Endothelial cell of umbilical vein (primary cell): ENCODE measurements around the gene ARGLU1. TPM values are rescaled to one million over a fixed set of nuclear protein-coding genes. Genes with fewer than 3 reads are reported as not detected.

Experiments used
- BruUV-seq: library from RNA; stranded (reverse); fragments of 400-500 nt; replicated peaks from 2 replicates; lab custom pipeline; 2021; lab: Mats Ljungman, UMichigan
- CTCF ChIA-PET: fragments of 300-600, 350-600 bp; sonication (Branson Sonifier 250); formaldehyde crosslinking; loops from one replicate; lab custom pipeline; 2021; ENCODE audit warnings: antibody characterized with exemption, inconsistent platforms; lab: Charles Lee
- POLR2A ChIA-PET: fragments of 300-600, 350-600 bp; sonication (Branson Sonifier 250); formaldehyde crosslinking; loops from one replicate; lab custom pipeline; 2021; ENCODE audit warnings: antibody characterized with exemption, inconsistent platforms; lab: Charles Lee
- DNase-seq: peaks from one replicate; pipeline ENCODE4 v3.0.0-alpha.2; 2011; ENCODE audit warnings: low read depth, low spot score
- FAIRE-seq: peaks from 2 replicates; lab custom pipeline; 2011; peaks lifted over from hg19 to GRCh38; lab: Jason Lieb, UNC
- H2AFZ ChIP-seq: 2 replicates; pipeline ENCODE4 v1.6.0; 2012; ENCODE audit warnings: low read depth, low read length, control low read depth, inconsistent platforms
- H3K27ac ChIP-seq: 2 replicates; pipeline ENCODE4 v1.5.1; 2011; ENCODE audit warnings: low read depth, mild to moderate bottlenecking, control low read depth, low read length, moderate library complexity; ENCODE audit not compliant: insufficient read depth
- H3K27me3 ChIP-seq, 2 experiments: 2 replicates each; pipeline versions ENCODE4 v1.6.0 to v1.6.1; 2011; ENCODE audit warnings: low read length in 2 of 2, mixed read lengths in 1 of 2; ENCODE audit not compliant: control insufficient read depth in 2 of 2, insufficient read depth in 2 of 2
- H3K36me3 ChIP-seq, 2 experiments: 2 replicates in 1 of 2; 3 replicates in 1 of 2; pipeline ENCODE4 v1.5.1; 2011; ENCODE audit warnings: low read length in 2 of 2, mild to moderate bottlenecking in 1 of 2, moderate library complexity in 1 of 2; ENCODE audit not compliant: control insufficient read depth in 2 of 2, insufficient read depth in 2 of 2; ENCODE audit errors: extremely low read depth in 1 of 2
- H3K4me1 ChIP-seq: 3 replicates; pipeline ENCODE4 v1.5.1; 2011; ENCODE audit warnings: mild to moderate bottlenecking, low read length; ENCODE audit not compliant: control insufficient read depth, insufficient read depth; ENCODE audit errors: extremely low read depth
- H3K4me2 ChIP-seq: 2 replicates; pipeline ENCODE4 v1.6.1; 2011; ENCODE audit warnings: low read length, control low read depth, mixed read lengths; ENCODE audit not compliant: insufficient read depth
- H3K4me3 ChIP-seq, 3 experiments: fragments of 200-600 bp in 1 of 3; sonication (generic), shearing (Covaris generic) in 1 of 3; replicated peaks in 1 of 3; 2 replicates each; pipeline ENCODE4 v1.5.1; 2011 to 2016; ENCODE audit warnings: control low read depth in 3 of 3, low read length in 3 of 3, mild to moderate bottlenecking in 2 of 3, inconsistent platforms in 1 of 3, low read depth in 1 of 3, moderate library complexity in 1 of 3; ENCODE audit not compliant: insufficient read depth in 1 of 3
- H3K79me2 ChIP-seq: 2 replicates; pipeline ENCODE4 v1.6.0; 2012; ENCODE audit warnings: low read length, inconsistent platforms; ENCODE audit not compliant: control insufficient read depth, insufficient read depth
- H3K9ac ChIP-seq: replicated peaks from 2 replicates; pipeline ENCODE3; 2011; ENCODE audit warnings: low read length, control low read depth; ENCODE audit not compliant: insufficient read depth; ENCODE audit errors: extremely low read depth
- H3K9me1 ChIP-seq: replicated peaks from 3 replicates; pipeline ENCODE4 v1.6.0; 2011; ENCODE audit warnings: mild to moderate bottlenecking, low read length; ENCODE audit not compliant: control insufficient read depth, insufficient read depth; ENCODE audit errors: extremely low read depth
- H3K9me3 ChIP-seq: replicated peaks from 2 replicates; pipeline ENCODE4 v1.5.1; 2012; ENCODE audit warnings: low read length, inconsistent platforms; ENCODE audit not compliant: control insufficient read depth, insufficient read depth
- H4K20me1 ChIP-seq: replicated peaks from 2 replicates; pipeline ENCODE3; 2011; ENCODE audit warnings: mild to moderate bottlenecking, low read length; ENCODE audit not compliant: control insufficient read depth, insufficient read depth; ENCODE audit errors: extremely low read depth
- EZH2 ChIP-seq: IDR thresholded peaks from 2 replicates; pipeline ENCODE4 v1.6.1; 2012; ENCODE audit warnings: borderline replicate concordance, low read depth, mild to moderate bottlenecking, moderate library complexity, low read length, inconsistent platforms; ENCODE audit not compliant: severe bottlenecking
- FOS ChIP-seq: IDR thresholded peaks from 2 replicates; pipeline ENCODE4 v1.6.1; 2011; ENCODE audit warnings: mild to moderate bottlenecking, low read length, moderate library complexity, borderline replicate concordance; ENCODE audit not compliant: insufficient read depth
- GATA2 ChIP-seq: IDR thresholded peaks from 2 replicates; pipeline ENCODE4 v1.7.0; 2011; ENCODE audit warnings: low read depth, mild to moderate bottlenecking, moderate library complexity, mixed read lengths, low read length; ENCODE audit not compliant: insufficient read length, insufficient read depth
- JUN ChIP-seq: IDR thresholded peaks from 2 replicates; pipeline ENCODE4 v1.6.1; 2011; ENCODE audit warnings: borderline replicate concordance, low read depth; ENCODE audit not compliant: insufficient read length, insufficient read depth
- MYC ChIP-seq: IDR thresholded peaks from one replicate; pipeline ENCODE4 v1.6.1; 2011; ENCODE audit warnings: mild to moderate bottlenecking, low read depth, low read length
- POLR2A ChIP-seq: IDR thresholded peaks from 2 replicates; pipeline ENCODE4 v1.6.1; 2012; ENCODE audit warnings: low read depth, mild to moderate bottlenecking, control low read depth, low read length
- POLR2AphosphoS5 ChIP-seq: IDR thresholded peaks from 2 replicates; pipeline ENCODE4 v1.6.1; 2012; ENCODE audit warnings: low read depth, mild to moderate bottlenecking, control low read depth, low read length, moderate library complexity; ENCODE audit not compliant: insufficient read depth
- dilution Hi-C: fragments of 300-500 bp; cut with MboI; formaldehyde crosslinking; loops from one replicate; pipeline ENCODE4 v1.15.0; 2019; ENCODE audit warnings: low sequenced_read_pairs; ENCODE audit not compliant: extremely low pct_ligation_motif_present
- intact Hi-C: fragments of 100-400 bp; cut with micrococcal nuclease; formaldehyde crosslinking; loops from one replicate; pipeline ENCODE4 v1.10.0; 2022
- polyA plus RNA-seq, 4 experiments: library from polyadenylated mRNA; depleted of rRNA in 3 of 4; stranded (reverse) in 3 of 4; unstranded in 1 of 4; fragments of >200 nt; gene quantifications; 2 replicates each; pipeline versions ENCODE4 v1.2.1 to v1.2.3, GENCODE V29; 2011 to 2012; ENCODE audit warnings: missing spikeins in 1 of 4
- total RNA-seq: library from RNA; stranded (reverse); gene quantifications from 2 replicates; pipeline ENCODE4 v1.2.3, GENCODE V29; 2021
- TF ChIP-seq, protein P1 (sequence below): IDR thresholded peaks from 2 replicates; pipeline ENCODE4 v1.6.1; 2011; ENCODE audit not compliant: insufficient read depth, insufficient read length
- TF ChIP-seq, protein P2 (sequence below), 2 donors: IDR thresholded peaks; 1 replicate in 1 of 2; 2 replicates in 1 of 2; pipeline ENCODE4 v1.5.1; 2011; ENCODE audit warnings: low read length in 2 of 2, mild to moderate bottlenecking in 2 of 2, moderate library complexity in 2 of 2, control low read depth in 1 of 2, inconsistent platforms in 1 of 2, low read depth in 1 of 2; ENCODE audit not compliant: insufficient read depth in 1 of 2; ENCODE audit errors: extremely low read depth in 1 of 2

Gene ARGLU1
- total and polyA plus RNA-seq, 2 donors (not counting 3 experiments of a cell fraction or from before 2014, with no cell fraction given): 44.4 to 111 TPM

DNA sequence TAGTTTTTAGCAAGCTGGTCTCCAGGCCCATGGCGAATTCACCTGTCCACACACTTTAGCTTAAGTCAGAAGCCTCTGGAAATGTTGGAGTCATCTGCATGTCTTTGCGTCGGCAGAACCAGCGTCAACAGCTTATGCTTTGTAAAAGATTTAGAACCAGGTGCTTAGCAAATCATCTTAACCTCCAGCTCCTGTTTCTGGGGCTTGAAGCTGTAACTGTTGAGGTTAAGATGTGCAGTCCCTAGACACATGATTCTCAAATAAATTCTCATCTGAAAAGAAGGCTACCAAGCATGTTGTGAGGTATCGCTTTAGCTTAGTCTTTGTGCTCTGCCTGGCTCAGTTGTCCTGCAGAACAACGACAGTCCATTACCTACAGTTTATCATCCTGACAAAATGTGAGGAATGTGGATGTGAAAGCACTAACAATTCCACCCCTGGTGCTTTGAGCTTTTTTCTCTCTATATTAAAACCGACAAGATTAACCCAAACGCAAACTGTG lies 36.9 kb downstream of the ARGLU1 start:
- H3K9ac ChIP-seq: peak overlapping the region; percentile 93
- FAIRE-seq (no peak), DNase-seq (peak; percentile 61)
- H3K4me3 ChIP-seq: peak overlapping the region in 2 of 3 experiments; percentile 75 to 95
- no peak overlapping the region for H3K27ac ChIP-seq
- ChIA-PET CTCF (interaction anchor here (0.7 to 5.1 kb wide), 8 partner anchors 56 to 1960 kb away, joined by 3 to 36 read pairs (median 4); no protein-coding TSS in a partner anchor), POLR2A (no interaction called here)
- dilution Hi-C loops (no loop called here), intact Hi-C loops (loop anchor here (1.0 to 10.0 kb wide), 7 partner anchors 216 to 1546 kb away; no protein-coding TSS in a partner anchor)
- peaks cover 24% of the 10 kb centered on the region for H3K4me1 ChIP-seq
- H3K9me1 ChIP-seq: no peaks in the 10 kb centered on the region
- H3K9me3 ChIP-seq: no peaks in the 10 kb centered on the region
- TF ChIP-seq POLR2AphosphoS5: no peak
- TF ChIP-seq EZH2: no peak
- TF ChIP-seq, protein P1, sequence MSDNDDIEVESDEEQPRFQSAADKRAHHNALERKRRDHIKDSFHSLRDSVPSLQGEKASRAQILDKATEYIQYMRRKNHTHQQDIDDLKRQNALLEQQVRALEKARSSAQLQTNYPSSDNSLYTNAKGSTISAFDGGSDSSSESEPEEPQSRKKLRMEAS: no peak
- TF ChIP-seq, protein P2, sequence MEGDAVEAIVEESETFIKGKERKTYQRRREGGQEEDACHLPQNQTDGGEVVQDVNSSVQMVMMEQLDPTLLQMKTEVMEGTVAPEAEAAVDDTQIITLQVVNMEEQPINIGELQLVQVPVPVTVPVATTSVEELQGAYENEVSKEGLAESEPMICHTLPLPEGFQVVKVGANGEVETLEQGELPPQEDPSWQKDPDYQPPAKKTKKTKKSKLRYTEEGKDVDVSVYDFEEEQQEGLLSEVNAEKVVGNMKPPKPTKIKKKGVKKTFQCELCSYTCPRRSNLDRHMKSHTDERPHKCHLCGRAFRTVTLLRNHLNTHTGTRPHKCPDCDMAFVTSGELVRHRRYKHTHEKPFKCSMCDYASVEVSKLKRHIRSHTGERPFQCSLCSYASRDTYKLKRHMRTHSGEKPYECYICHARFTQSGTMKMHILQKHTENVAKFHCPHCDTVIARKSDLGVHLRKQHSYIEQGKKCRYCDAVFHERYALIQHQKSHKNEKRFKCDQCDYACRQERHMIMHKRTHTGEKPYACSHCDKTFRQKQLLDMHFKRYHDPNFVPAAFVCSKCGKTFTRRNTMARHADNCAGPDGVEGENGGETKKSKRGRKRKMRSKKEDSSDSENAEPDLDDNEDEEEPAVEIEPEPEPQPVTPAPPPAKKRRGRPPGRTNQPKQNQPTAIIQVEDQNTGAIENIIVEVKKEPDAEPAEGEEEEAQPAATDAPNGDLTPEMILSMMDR (IDR thresholded peaks at IDR 0.05; ENCODE audit: extremely low read depth in 1 of 2, insufficient read depth in 1 of 2, low read depth in 1 of 2, low read length in 2 of 2): no peak
- TF ChIP-seq MYC: no peak
- no peak for TF ChIP-seq POLR2A
- no peak for TF ChIP-seq FOS
- TF ChIP-seq JUN: no peak
- TF ChIP-seq GATA2: no peak
- H4K20me1 ChIP-seq: no peaks in the 10 kb centered on the region
- no peaks in the 10 kb centered on the region for H3K27me3 ChIP-seq
- peaks cover 66% of the 10 kb centered on the region for H3K79me2 ChIP-seq
- H3K4me2 ChIP-seq: peak overlapping the region; percentile 70
- no TSS peak for BruUV-seq
- H3K36me3 ChIP-seq: peaks cover 0 to 2% of the 10 kb centered on the region in 2 experiments
- H2AFZ ChIP-seq: peak overlapping the region; percentile 69
